HepG2 (cell line): ENCODE measurements around the gene STMN3. TPM values are rescaled to one million over a fixed set of nuclear protein-coding genes. Genes with fewer than 3 reads are reported as not detected.

Source experiments
- GATAD1 ChIP-seq: IDR thresholded peaks from 2 replicates; pipeline ENCODE4 v1.6.1; 2016; ENCODE audit warnings: missing genetic modification reagents, missing compliant biosample characterization
- KLF12 ChIP-seq: sonication (generic); formaldehyde crosslinking; IDR thresholded peaks from 2 replicates; pipeline ENCODE4 v1.4.0; 2020; ENCODE audit warnings: missing genetic modification reagents, borderline replicate concordance
- PAXIP1 ChIP-seq: sonication (generic); formaldehyde crosslinking; conservative IDR thresholded peaks from 2 replicates; pipeline ENCODE4 v1.4.0; 2020; ENCODE audit warnings: mild to moderate bottlenecking, missing genetic modification reagents, moderate library complexity
- SNAI1 ChIP-seq: sonication (generic); formaldehyde crosslinking; IDR thresholded peaks from 2 replicates; pipeline ENCODE4 v1.5.0; 2020; ENCODE audit warnings: mild to moderate bottlenecking, missing genetic modification reagents, borderline replicate concordance
- ZFP91 ChIP-seq: sonication (generic); formaldehyde crosslinking; IDR thresholded peaks from 2 replicates; pipeline ENCODE4 v1.9.0; 2022; ENCODE audit warnings: missing genetic modification reagents, mild to moderate bottlenecking, borderline replicate concordance
- ZMAT3 ChIP-seq: sonication (generic); formaldehyde crosslinking; conservative IDR thresholded peaks from 2 replicates; pipeline ENCODE4 v1.7.0; 2021; ENCODE audit warnings: missing genetic modification reagents
- ZNF225 ChIP-seq: sonication (generic); formaldehyde crosslinking; IDR thresholded peaks from 2 replicates; pipeline ENCODE4 v1.4.0; 2020; ENCODE audit warnings: mild to moderate bottlenecking, missing genetic modification reagents
- ZNF839 ChIP-seq: sonication (generic); formaldehyde crosslinking; IDR thresholded peaks from 2 replicates; pipeline ENCODE4 v1.4.0; 2020; ENCODE audit warnings: missing genetic modification reagents, mild to moderate bottlenecking, borderline replicate concordance
- polyA plus RNA-seq, 8 experiments: library from polyadenylated mRNA; depleted of rRNA in 3 of 8; stranded (reverse) in 7 of 8; unstranded in 1 of 8; fragments of >200 nt; fragmentation: Illumina TruSeq in 4 of 8; extraction: Trizol in 4 of 8; gene quantifications; 2 replicates each; pipeline versions ENCODE4 v1.2.1 to v1.2.3, GENCODE V29; 2011 to 2016; ENCODE audit warnings: low read depth in 4 of 8, missing spikeins in 1 of 8, mixed read lengths in 1 of 8; ENCODE audit not compliant: insufficient read depth in 1 of 8
- total RNA-seq, 5 experiments: library from RNA; depleted of rRNA; stranded (reverse); fragments of >200 nt; fragmentation: Illumina TruSeq; extraction: Trizol; gene quantifications; 2 replicates each; pipeline ENCODE4 v1.2.3, GENCODE V29; 2016; ENCODE audit warnings: low read depth in 1 of 5
- TF ChIP-seq, protein P1 (sequence below): sonication (generic); formaldehyde crosslinking; IDR thresholded peaks from 2 replicates; pipeline ENCODE4 v1.4.0; 2020; ENCODE audit warnings: missing genetic modification reagents, borderline replicate concordance
- TF ChIP-seq, protein P2 (sequence below): sonication (generic); formaldehyde crosslinking; IDR thresholded peaks from 2 replicates; pipeline ENCODE4 v1.5.1; 2020; ENCODE audit warnings: missing genetic modification reagents, mild to moderate bottlenecking, borderline replicate concordance
- TF ChIP-seq, protein P3 (sequence below): IDR thresholded peaks from 2 replicates; pipeline ENCODE4 v1.6.1; 2016
- TF ChIP-seq, protein P4 (sequence below): sonication (generic); formaldehyde crosslinking; IDR thresholded peaks from 2 replicates; pipeline ENCODE4 v1.5.0; 2020; ENCODE audit warnings: missing genetic modification reagents

STMN3 gene
- total and polyA plus RNA-seq, 2 of the 13 experiments (the other 11 are each of a cell fraction or from before 2014, with no cell fraction given) = 21.0 to 48.3 TPM

DNA sequence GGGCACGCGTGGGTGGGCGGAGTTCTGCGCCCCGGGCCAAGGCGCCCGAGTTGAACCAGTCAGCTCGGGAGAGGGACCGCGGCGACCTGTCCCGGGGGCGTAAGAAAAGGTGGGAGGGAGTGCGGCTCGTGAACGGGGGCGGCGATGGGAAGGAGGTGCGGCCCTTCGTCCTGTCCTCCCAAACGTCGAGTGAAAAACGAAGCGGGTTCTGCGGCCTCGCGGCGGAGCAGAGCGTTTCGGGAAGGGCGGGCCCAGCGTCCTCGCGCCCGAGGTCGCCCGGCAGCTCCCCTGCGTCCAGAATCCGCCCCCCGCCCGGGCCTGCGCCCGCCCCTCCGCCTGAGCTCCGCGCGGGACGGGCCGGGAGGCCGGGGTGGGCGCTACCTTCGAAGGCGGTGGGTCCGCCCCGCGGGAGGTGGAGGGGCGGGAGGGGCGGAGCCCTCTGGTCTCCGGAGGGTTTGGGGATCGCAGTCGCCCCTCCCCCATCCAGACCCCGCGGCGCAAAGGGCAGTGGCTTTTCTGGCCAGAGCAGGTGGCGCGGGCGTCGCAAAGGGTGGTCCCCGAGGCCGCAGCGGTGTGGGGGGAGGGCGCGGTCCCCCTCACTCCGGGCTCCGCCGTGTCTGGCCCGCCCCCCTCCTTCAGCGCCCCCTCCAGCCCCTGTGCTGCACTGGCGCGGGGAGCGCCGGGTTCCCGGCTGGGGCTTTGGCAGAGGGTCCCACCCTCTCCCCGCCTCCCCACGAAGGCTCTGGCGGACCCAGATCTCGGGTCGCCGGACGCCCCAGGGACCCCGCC, 838 bp downstream of the STMN3 start (continued):
- TF ChIP-seq, protein P1, sequence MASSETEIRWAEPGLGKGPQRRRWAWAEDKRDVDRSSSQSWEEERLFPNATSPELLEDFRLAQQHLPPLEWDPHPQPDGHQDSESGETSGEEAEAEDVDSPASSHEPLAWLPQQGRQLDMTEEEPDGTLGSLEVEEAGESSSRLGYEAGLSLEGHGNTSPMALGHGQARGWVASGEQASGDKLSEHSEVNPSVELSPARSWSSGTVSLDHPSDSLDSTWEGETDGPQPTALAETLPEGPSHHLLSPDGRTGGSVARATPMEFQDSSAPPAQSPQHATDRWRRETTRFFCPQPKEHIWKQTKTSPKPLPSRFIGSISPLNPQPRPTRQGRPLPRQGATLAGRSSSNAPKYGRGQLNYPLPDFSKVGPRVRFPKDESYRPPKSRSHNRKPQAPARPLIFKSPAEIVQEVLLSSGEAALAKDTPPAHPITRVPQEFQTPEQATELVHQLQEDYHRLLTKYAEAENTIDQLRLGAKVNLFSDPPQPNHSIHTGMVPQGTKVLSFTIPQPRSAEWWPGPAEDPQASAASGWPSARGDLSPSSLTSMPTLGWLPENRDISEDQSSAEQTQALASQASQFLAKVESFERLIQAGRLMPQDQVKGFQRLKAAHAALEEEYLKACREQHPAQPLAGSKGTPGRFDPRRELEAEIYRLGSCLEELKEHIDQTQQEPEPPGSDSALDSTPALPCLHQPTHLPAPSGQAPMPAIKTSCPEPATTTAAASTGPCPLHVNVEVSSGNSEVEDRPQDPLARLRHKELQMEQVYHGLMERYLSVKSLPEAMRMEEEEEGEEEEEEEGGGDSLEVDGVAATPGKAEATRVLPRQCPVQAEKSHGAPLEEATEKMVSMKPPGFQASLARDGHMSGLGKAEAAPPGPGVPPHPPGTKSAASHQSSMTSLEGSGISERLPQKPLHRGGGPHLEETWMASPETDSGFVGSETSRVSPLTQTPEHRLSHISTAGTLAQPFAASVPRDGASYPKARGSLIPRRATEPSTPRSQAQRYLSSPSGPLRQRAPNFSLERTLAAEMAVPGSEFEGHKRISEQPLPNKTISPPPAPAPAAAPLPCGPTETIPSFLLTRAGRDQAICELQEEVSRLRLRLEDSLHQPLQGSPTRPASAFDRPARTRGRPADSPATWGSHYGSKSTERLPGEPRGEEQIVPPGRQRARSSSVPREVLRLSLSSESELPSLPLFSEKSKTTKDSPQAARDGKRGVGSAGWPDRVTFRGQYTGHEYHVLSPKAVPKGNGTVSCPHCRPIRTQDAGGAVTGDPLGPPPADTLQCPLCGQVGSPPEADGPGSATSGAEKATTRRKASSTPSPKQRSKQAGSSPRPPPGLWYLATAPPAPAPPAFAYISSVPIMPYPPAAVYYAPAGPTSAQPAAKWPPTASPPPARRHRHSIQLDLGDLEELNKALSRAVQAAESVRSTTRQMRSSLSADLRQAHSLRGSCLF (CRISPR knock-in tag) = no peak
- TF ChIP-seq SNAI1 = peak; percentile 61; the same call in 1 of the 2 replicates
- TF ChIP-seq, protein P2, sequence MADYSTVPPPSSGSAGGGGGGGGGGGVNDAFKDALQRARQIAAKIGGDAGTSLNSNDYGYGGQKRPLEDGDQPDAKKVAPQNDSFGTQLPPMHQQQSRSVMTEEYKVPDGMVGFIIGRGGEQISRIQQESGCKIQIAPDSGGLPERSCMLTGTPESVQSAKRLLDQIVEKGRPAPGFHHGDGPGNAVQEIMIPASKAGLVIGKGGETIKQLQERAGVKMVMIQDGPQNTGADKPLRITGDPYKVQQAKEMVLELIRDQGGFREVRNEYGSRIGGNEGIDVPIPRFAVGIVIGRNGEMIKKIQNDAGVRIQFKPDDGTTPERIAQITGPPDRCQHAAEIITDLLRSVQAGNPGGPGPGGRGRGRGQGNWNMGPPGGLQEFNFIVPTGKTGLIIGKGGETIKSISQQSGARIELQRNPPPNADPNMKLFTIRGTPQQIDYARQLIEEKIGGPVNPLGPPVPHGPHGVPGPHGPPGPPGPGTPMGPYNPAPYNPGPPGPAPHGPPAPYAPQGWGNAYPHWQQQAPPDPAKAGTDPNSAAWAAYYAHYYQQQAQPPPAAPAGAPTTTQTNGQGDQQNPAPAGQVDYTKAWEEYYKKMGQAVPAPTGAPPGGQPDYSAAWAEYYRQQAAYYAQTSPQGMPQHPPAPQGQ (CRISPR knock-in tag) = 0 out of 2 replicates have a peak, but pooled peaks have one; percentile 50
- TF ChIP-seq ZMAT3 (CRISPR knock-in tag) = 0 out of 2 replicates have a peak, but pooled peaks have one; percentile 3
- peak; percentile 93 for TF ChIP-seq KLF12 (CRISPR knock-in tag)
- TF ChIP-seq, protein P3, sequence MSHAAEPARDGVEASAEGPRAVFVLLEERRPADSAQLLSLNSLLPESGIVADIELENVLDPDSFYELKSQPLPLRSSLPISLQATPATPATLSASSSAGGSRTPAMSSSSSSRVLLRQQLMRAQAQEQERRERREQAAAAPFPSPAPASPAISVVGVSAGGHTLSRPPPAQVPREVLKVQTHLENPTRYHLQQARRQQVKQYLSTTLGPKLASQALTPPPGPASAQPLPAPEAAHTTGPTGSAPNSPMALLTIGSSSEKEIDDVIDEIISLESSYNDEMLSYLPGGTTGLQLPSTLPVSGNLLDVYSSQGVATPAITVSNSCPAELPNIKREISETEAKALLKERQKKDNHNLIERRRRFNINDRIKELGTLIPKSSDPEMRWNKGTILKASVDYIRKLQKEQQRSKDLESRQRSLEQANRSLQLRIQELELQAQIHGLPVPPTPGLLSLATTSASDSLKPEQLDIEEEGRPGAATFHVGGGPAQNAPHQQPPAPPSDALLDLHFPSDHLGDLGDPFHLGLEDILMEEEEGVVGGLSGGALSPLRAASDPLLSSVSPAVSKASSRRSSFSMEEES (CRISPR knock-in tag) = no peak
- no peak for TF ChIP-seq GATAD1 (CRISPR knock-in tag)
- TF ChIP-seq, protein P4, sequence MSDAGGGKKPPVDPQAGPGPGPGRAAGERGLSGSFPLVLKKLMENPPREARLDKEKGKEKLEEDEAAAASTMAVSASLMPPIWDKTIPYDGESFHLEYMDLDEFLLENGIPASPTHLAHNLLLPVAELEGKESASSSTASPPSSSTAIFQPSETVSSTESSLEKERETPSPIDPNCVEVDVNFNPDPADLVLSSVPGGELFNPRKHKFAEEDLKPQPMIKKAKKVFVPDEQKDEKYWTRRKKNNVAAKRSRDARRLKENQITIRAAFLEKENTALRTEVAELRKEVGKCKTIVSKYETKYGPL (CRISPR knock-in tag) = no peak
- TF ChIP-seq PAXIP1 (CRISPR knock-in tag) = peak; percentile 38; the same call in 1 of the 2 replicates
- peak; percentile 27 for TF ChIP-seq ZFP91 (CRISPR knock-in tag)
- TF ChIP-seq ZNF225 (CRISPR knock-in tag) = 0 out of 2 replicates have a peak, but pooled peaks have one; percentile 25
- 0 out of 2 replicates have a peak, but pooled peaks have one; percentile 18 for TF ChIP-seq ZNF839 (CRISPR knock-in tag)
